Stimulated activated memory B cell treated with anti-CD40 and anti-IgM and Interleukin-4, amounts not matched to agents 10 μg/mL and 1 μg/mL and 100 μg/mL, for 72 hours (primary cell): ENCODE results near the gene C1orf94.

ENCODE experiments used
- ATAC-seq: fragments of 150-1000 bp; cut with Tn5 transposase; 2 replicates; pipeline ENCODE4 v1.10.0; 2021
- H3K27ac Mint-ChIP-seq: one replicate; pipeline ENCODE4 v1.8.0; 2022; ENCODE audit warnings: mild to moderate bottlenecking, mixed read lengths
- H3K27me3 Mint-ChIP-seq: one replicate; pipeline ENCODE4 v1.8.0; 2022; ENCODE audit warnings: mixed read lengths
- H3K36me3 Mint-ChIP-seq: one replicate; pipeline ENCODE4 v1.8.0; 2022; ENCODE audit warnings: mixed read lengths
- H3K4me1 Mint-ChIP-seq: one replicate; pipeline ENCODE4 v1.8.0; 2022; ENCODE audit warnings: mixed read lengths
- H3K4me3 Mint-ChIP-seq: one replicate; pipeline ENCODE4 v1.8.0; 2022; ENCODE audit warnings: mild to moderate bottlenecking, moderate library complexity, mixed read lengths
- H3K9me3 Mint-ChIP-seq: one replicate; pipeline ENCODE4 v1.8.0; 2022; ENCODE audit warnings: mixed read lengths

The C1orf94 gene

GRCh38 chr1:34188418-34188817 lies 11.7 kb downstream of the C1orf94 start:
- Mint-ChIP-seq H3K9me3 (peaks cover 9% of the 10 kb centered on the region), H3K4me3 (no peak overlapping the region), H3K27me3 (peaks cover 24% of the 10 kb centered on the region), H3K36me3 (no peaks in the 10 kb centered on the region), H3K4me1 (no peaks in the 10 kb centered on the region), H3K27ac (no peak overlapping the region)
- ATAC-seq = no peak

- no peaks in the 10 kb centered on the region for H3K36me3 Mint-ChIP-seq
- H3K9me3 Mint-ChIP-seq = peaks cover 9% of the 10 kb centered on the region
- ATAC-seq = no peak
- peaks cover 24% of the 10 kb centered on the region for H3K27me3 Mint-ChIP-seq
- no peak overlapping the region for H3K4me3 Mint-ChIP-seq
- H3K27ac Mint-ChIP-seq = no peak overlapping the region
- no peaks in the 10 kb centered on the region for H3K4me1 Mint-ChIP-seq
Measured at GRCh38 chr1:34188985-34189384, 12.3 kb downstream of the C1orf94 start.

- Mint-ChIP-seq H3K9me3 (peaks cover 9% of the 10 kb centered on the region), H3K27ac (no peak overlapping the region), H3K36me3 (no peaks in the 10 kb centered on the region), H3K27me3 (peaks cover 18% of the 10 kb centered on the region), H3K4me3 (no peak overlapping the region), H3K4me1 (no peaks in the 10 kb centered on the region)
- no peak for ATAC-seq
Measured at GRCh38 chr1:34190692-34191091, 14.0 kb downstream of the C1orf94 start.

- Mint-ChIP-seq H3K27ac (no peak overlapping the region), H3K36me3 (no peaks in the 10 kb centered on the region), H3K4me3 (no peak overlapping the region), H3K9me3 (peaks cover 9% of the 10 kb centered on the region), H3K27me3 (peaks cover 10% of the 10 kb centered on the region), H3K4me1 (no peaks in the 10 kb centered on the region)
- no peak for ATAC-seq
Measured at GRCh38 chr1:34192621-34193020, 15.9 kb downstream of the C1orf94 start.

GRCh38 chr1:34199927-34200326 lies 23.2 kb downstream of the C1orf94 start:
- peaks cover 11% of the 10 kb centered on the region for H3K27me3 Mint-ChIP-seq
- peak; percentile 21 for ATAC-seq
- H3K36me3 Mint-ChIP-seq = no peaks in the 10 kb centered on the region

GRCh38 chr1:34212673-34213072 lies 36.0 kb downstream of the C1orf94 start:
- no peak for ATAC-seq
- no peaks in the 10 kb centered on the region for H3K9me3 Mint-ChIP-seq
- no peaks in the 10 kb centered on the region for H3K4me1 Mint-ChIP-seq
- no peaks in the 10 kb centered on the region for H3K27me3 Mint-ChIP-seq
- no peak overlapping the region for H3K27ac Mint-ChIP-seq
- H3K4me3 Mint-ChIP-seq = no peak overlapping the region
- H3K36me3 Mint-ChIP-seq = no peaks in the 10 kb centered on the region

More at GRCh38 chr1:34199927-34200326, 23.2 kb downstream of the C1orf94 start:
- no peak overlapping the region for H3K27ac Mint-ChIP-seq
- peaks cover 3% of the 10 kb centered on the region for H3K9me3 Mint-ChIP-seq
- H3K4me1 Mint-ChIP-seq = no peaks in the 10 kb centered on the region
- no peak overlapping the region for H3K4me3 Mint-ChIP-seq

- no peak overlapping the region for H3K27ac Mint-ChIP-seq
- no peak overlapping the region for H3K4me3 Mint-ChIP-seq
- no peaks in the 10 kb centered on the region for H3K36me3 Mint-ChIP-seq
- H3K27me3 Mint-ChIP-seq = no peaks in the 10 kb centered on the region
- H3K4me1 Mint-ChIP-seq = no peaks in the 10 kb centered on the region
- no peak for ATAC-seq
- H3K9me3 Mint-ChIP-seq = no peaks in the 10 kb centered on the region
Measured at GRCh38 chr1:34213956-34214355, 37.2 kb downstream of the C1orf94 start.

- no peaks in the 10 kb centered on the region for H3K36me3 Mint-ChIP-seq
- no peaks in the 10 kb centered on the region for H3K4me1 Mint-ChIP-seq
- no peak for ATAC-seq
- no peak overlapping the region for H3K27ac Mint-ChIP-seq
- peaks cover 6% of the 10 kb centered on the region for H3K9me3 Mint-ChIP-seq
- no peak overlapping the region for H3K4me3 Mint-ChIP-seq
- H3K27me3 Mint-ChIP-seq = peaks cover 29% of the 10 kb centered on the region
Measured at GRCh38 chr1:34231441-34231840, 54.7 kb downstream of the C1orf94 start.

- Mint-ChIP-seq H3K27ac (no peak overlapping the region), H3K4me1 (no peaks in the 10 kb centered on the region), H3K9me3 (peaks cover 7% of the 10 kb centered on the region), H3K4me3 (no peak overlapping the region), H3K27me3 (peaks cover 16% of the 10 kb centered on the region), H3K36me3 (no peaks in the 10 kb centered on the region)
- no peak for ATAC-seq
Measured at GRCh38 chr1:34235594-34235993, 58.9 kb downstream of the C1orf94 start.

GRCh38 chr1:34236089-34236488 lies 59.4 kb downstream of the C1orf94 start:
- ATAC-seq = no peak
- Mint-ChIP-seq H3K4me3 (no peak overlapping the region), H3K4me1 (no peaks in the 10 kb centered on the region), H3K36me3 (no peaks in the 10 kb centered on the region), H3K27ac (no peak overlapping the region), H3K27me3 (peaks cover 16% of the 10 kb centered on the region), H3K9me3 (peaks cover 7% of the 10 kb centered on the region)

GRCh38 chr1:34237151-34237815 lies 60.6 kb downstream of the C1orf94 start:
- H3K4me1 Mint-ChIP-seq = no peaks in the 10 kb centered on the region
- H3K36me3 Mint-ChIP-seq = no peaks in the 10 kb centered on the region
- no peak overlapping the region for H3K27ac Mint-ChIP-seq
- no peak overlapping the region for H3K4me3 Mint-ChIP-seq
- H3K9me3 Mint-ChIP-seq = peaks cover 9% of the 10 kb centered on the region
- H3K27me3 Mint-ChIP-seq = peaks cover 16% of the 10 kb centered on the region
- ATAC-seq = no peak

- Mint-ChIP-seq H3K36me3 (no peaks in the 10 kb centered on the region), H3K9me3 (peaks cover 6% of the 10 kb centered on the region), H3K4me1 (no peaks in the 10 kb centered on the region), H3K27me3 (peaks cover 59% of the 10 kb centered on the region), H3K4me3 (no peak overlapping the region), H3K27ac (no peak overlapping the region)
- no peak for ATAC-seq
Measured at GRCh38 chr1:34245967-34246366, 69.3 kb downstream of the C1orf94 start.

GRCh38 chr1:34250342-34250741 lies 73.6 kb downstream of the C1orf94 start:
- H3K9me3 Mint-ChIP-seq = no peaks in the 10 kb centered on the region
- no peak overlapping the region for H3K4me3 Mint-ChIP-seq
- no peaks in the 10 kb centered on the region for H3K4me1 Mint-ChIP-seq
- H3K36me3 Mint-ChIP-seq = no peaks in the 10 kb centered on the region
- peaks cover 45% of the 10 kb centered on the region for H3K27me3 Mint-ChIP-seq
- H3K27ac Mint-ChIP-seq = no peak overlapping the region
- no peak for ATAC-seq

- peaks cover 10% of the 10 kb centered on the region for H3K27me3 Mint-ChIP-seq
- ATAC-seq = no peak
- H3K27ac Mint-ChIP-seq = no peak overlapping the region
- H3K4me1 Mint-ChIP-seq = no peaks in the 10 kb centered on the region
- no peak overlapping the region for H3K4me3 Mint-ChIP-seq
- peaks cover 7% of the 10 kb centered on the region for H3K9me3 Mint-ChIP-seq
- H3K36me3 Mint-ChIP-seq = no peaks in the 10 kb centered on the region
Measured at GRCh38 chr1:34262023-34262853, 85.5 kb downstream of the C1orf94 start.

GRCh38 chr1:34262921-34263320 lies 86.2 kb downstream of the C1orf94 start:
- Mint-ChIP-seq H3K27me3 (peaks cover 17% of the 10 kb centered on the region), H3K4me1 (no peaks in the 10 kb centered on the region), H3K4me3 (no peak overlapping the region), H3K9me3 (peaks cover 7% of the 10 kb centered on the region), H3K27ac (no peak overlapping the region), H3K36me3 (no peaks in the 10 kb centered on the region)
- no peak for ATAC-seq

GRCh38 chr1:34263406-34263805 lies 86.7 kb downstream of the C1orf94 start:
- no peak for ATAC-seq
- Mint-ChIP-seq H3K36me3 (no peaks in the 10 kb centered on the region), H3K9me3 (peaks cover 8% of the 10 kb centered on the region), H3K27ac (no peak overlapping the region), H3K4me1 (no peaks in the 10 kb centered on the region), H3K4me3 (no peak overlapping the region), H3K27me3 (peaks cover 22% of the 10 kb centered on the region)
